Progenitor cell of endocrine pancreas (in vitro differentiated cells): ENCODE results near the gene AZU1. TPM values are rescaled to one million over a fixed set of nuclear protein-coding genes. Genes with fewer than 3 reads are reported as not detected.
A peak's percentile ranks its signal among the peaks of the same experiment; 100 is the strongest.

Experiments used
- DNase-seq: peaks from one replicate; pipeline ENCODE4 v3.0.0; 2021; ENCODE audit warnings: low spot score; ENCODE audit not compliant: unreplicated experiment
- H3K27ac Mint-ChIP-seq: 2 replicates; pipeline ENCODE4 v1.8.0; 2021; ENCODE audit warnings: mild to moderate bottlenecking, moderate library complexity, mixed read lengths
- H3K27me3 Mint-ChIP-seq: 2 replicates; pipeline ENCODE4 v1.8.0; 2021; ENCODE audit warnings: mixed read lengths
- H3K36me3 Mint-ChIP-seq: 2 replicates; pipeline ENCODE4 v1.8.0; 2022; ENCODE audit warnings: mixed read lengths; ENCODE audit not compliant: insufficient read depth
- H3K4me1 Mint-ChIP-seq: 2 replicates; pipeline ENCODE4 v1.8.0; 2021; ENCODE audit warnings: low read depth, mixed read lengths
- H3K4me3 Mint-ChIP-seq: 2 replicates; pipeline ENCODE4 v1.8.0; 2021; ENCODE audit warnings: low read depth, mild to moderate bottlenecking, moderate library complexity, mixed read lengths
- H3K9me3 Mint-ChIP-seq: 2 replicates; pipeline ENCODE4 v1.8.0; 2021; ENCODE audit warnings: low read depth, mixed read lengths
- total RNA-seq: library from RNA; stranded (reverse); gene quantifications from 2 replicates; pipeline ENCODE4 v1.2.1, GENCODE V29; 2021
- TF ChIP-seq, protein P1 (sequence below): fragments of 200-600 bp; sonication (generic); IDR thresholded peaks from one replicate; pipeline ENCODE4 v1.5.0; 2021; ENCODE audit warnings: antibody characterized with exemption, mild to moderate bottlenecking; ENCODE audit not compliant: unreplicated experiment

The AZU1 gene
- total RNA-seq, 1 donor from 2014 or later: 5.1 TPM

DNA sequence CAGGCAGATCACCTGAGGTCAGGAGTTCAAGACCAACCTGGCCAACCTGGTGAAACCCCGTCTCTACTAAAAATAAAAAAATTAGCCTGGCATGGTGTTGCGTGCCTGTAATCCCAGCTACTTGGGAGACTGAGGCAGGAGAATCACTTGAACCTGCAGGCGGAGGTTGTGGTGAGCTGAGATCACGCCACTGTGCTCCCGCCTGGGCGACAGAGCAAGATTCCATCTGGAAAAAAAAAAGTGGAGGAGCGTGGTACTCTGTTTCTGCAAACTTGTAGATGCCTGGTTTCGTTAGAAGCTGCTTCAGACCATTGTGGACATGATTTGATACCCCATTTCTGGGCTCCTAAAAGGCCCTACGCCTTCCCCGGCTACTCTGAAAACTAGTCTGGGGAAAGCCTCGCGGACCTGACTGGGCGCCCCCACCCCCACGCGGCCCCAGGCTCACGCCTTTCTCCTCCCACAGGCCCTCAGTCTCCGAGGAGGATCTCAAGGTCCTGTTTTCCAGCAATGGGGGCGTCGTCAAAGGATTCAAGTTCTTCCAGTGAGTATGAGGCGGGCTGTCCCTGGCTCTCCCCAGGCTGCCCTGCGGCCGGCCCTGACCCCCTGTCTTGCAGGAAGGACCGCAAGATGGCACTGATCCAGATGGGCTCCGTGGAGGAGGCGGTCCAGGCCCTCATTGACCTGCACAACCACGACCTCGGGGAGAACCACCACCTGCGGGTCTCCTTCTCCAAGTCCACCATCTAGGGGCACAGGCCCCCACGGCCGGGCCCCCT lies 17.4 kb upstream of the AZU1 start:
- H3K27ac Mint-ChIP-seq: peak overlapping the region; percentile 90
- H3K9me3 Mint-ChIP-seq: no peaks in the 10 kb centered on the region
- peaks cover 37% of the 10 kb centered on the region for H3K36me3 Mint-ChIP-seq
- no peak overlapping the region for H3K4me3 Mint-ChIP-seq
- no peak for DNase-seq
- H3K27me3 Mint-ChIP-seq: no peaks in the 10 kb centered on the region
- H3K4me1 Mint-ChIP-seq: peaks cover 2% of the 10 kb centered on the region
- TF ChIP-seq, protein P1, sequence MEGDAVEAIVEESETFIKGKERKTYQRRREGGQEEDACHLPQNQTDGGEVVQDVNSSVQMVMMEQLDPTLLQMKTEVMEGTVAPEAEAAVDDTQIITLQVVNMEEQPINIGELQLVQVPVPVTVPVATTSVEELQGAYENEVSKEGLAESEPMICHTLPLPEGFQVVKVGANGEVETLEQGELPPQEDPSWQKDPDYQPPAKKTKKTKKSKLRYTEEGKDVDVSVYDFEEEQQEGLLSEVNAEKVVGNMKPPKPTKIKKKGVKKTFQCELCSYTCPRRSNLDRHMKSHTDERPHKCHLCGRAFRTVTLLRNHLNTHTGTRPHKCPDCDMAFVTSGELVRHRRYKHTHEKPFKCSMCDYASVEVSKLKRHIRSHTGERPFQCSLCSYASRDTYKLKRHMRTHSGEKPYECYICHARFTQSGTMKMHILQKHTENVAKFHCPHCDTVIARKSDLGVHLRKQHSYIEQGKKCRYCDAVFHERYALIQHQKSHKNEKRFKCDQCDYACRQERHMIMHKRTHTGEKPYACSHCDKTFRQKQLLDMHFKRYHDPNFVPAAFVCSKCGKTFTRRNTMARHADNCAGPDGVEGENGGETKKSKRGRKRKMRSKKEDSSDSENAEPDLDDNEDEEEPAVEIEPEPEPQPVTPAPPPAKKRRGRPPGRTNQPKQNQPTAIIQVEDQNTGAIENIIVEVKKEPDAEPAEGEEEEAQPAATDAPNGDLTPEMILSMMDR: no peak

DNA sequence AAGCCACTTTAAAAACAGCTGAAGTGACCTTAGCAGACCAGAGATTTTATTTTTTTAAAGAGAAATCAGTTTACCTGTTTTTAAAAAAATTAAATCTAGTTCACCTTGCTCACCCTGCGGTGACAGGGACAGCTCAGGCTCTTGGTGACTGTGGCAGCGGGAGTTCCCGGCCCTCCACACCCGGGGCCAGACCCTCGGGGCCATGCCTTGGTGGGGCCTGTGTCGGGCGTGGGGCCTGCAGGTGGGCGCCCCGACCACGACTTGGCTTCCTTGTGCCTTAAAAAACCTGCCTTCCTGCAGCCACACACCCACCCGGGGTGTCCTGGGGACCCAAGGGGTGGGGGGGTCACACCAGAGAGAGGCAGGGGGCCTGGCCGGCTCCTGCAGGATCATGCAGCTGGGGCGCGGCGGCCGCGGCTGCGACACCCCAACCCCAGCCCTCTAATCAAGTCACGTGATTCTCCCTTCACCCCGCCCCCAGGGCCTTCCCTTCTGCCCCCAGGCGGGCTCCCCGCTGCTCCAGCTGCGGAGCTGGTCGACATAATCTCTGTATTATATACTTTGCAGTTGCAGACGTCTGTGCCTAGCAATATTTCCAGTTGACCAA lies 16.7 kb upstream of the AZU1 start:
- DNase-seq: no peak
- H3K27me3 Mint-ChIP-seq: no peaks in the 10 kb centered on the region
- H3K4me1 Mint-ChIP-seq: peaks cover 2% of the 10 kb centered on the region
- peaks cover 40% of the 10 kb centered on the region for H3K36me3 Mint-ChIP-seq
- H3K4me3 Mint-ChIP-seq: no peak overlapping the region
- H3K9me3 Mint-ChIP-seq: no peaks in the 10 kb centered on the region
- TF ChIP-seq, protein P1: no peak
- H3K27ac Mint-ChIP-seq: peak overlapping the region; percentile 90

DNA sequence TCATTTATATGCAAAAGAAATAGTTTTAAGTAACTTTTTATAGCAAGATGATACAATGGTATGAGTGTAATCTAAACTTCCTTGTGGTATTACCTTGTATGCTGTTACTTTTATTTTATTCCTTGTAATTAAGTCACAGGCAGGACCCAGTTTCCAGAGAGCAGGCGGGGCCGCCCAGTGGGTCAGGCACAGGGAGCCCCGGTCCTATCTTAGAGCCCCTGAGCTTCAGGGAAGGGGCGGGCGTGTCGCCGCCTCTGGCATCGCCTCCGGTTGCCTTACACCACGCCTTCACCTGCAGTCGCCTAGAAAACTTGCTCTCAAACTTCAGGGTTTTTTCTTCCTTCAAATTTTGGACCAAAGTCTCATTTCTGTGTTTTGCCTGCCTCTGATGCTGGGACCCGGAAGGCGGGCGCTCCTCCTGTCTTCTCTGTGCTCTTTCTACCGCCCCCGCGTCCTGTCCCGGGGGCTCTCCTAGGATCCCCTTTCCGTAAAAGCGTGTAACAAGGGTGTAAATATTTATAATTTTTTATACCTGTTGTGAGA lies 16.1 kb upstream of the AZU1 start:
- peaks cover 2% of the 10 kb centered on the region for H3K4me1 Mint-ChIP-seq
- peak overlapping the region; percentile 76 for H3K27ac Mint-ChIP-seq
- H3K36me3 Mint-ChIP-seq: peaks cover 43% of the 10 kb centered on the region
- no peak for DNase-seq
- TF ChIP-seq, protein P1: no peak
- peaks cover 3% of the 10 kb centered on the region for H3K9me3 Mint-ChIP-seq
- no peaks in the 10 kb centered on the region for H3K27me3 Mint-ChIP-seq
- no peak overlapping the region for H3K4me3 Mint-ChIP-seq

DNA sequence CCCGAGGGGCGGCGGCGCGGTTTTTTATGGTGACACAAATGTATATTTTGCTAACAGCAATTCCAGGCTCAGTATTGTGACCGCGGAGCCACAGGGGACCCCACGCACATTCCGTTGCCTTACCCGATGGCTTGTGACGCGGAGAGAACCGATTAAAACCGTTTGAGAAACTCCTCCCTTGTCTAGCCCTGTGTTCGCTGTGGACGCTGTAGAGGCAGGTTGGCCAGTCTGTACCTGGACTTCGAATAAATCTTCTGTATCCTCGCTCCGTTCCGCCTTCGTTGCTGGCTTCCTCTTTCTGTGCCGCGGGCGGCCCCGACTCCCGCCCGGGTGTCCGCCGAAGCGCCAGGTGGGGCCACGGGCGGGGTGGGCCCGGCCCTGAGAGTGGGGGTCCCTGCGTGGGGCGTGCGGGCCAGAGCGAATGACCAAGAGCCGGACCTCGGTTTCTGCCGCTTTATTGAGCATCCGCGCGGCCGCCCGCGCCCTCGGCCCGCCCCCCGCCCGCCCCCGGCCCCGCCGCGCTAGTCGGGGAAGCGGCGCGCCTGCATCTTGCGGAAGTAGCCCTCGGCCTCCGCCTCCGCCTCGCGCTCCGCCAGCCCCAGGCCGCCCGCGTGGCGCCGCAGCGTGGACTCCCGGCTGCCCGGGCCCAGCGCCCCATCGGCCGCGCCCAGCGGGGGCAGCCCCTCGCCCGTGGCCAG lies 15.4 kb upstream of the AZU1 start:
- Mint-ChIP-seq H3K27ac (peak overlapping the region; percentile 76), H3K4me1 (peaks cover 2% of the 10 kb centered on the region), H3K36me3 (peaks cover 42% of the 10 kb centered on the region), H3K27me3 (no peaks in the 10 kb centered on the region), H3K9me3 (peaks cover 4% of the 10 kb centered on the region), H3K4me3 (no peak overlapping the region)
- TF ChIP-seq, protein P1: no peak
- DNase-seq: no peak

DNA sequence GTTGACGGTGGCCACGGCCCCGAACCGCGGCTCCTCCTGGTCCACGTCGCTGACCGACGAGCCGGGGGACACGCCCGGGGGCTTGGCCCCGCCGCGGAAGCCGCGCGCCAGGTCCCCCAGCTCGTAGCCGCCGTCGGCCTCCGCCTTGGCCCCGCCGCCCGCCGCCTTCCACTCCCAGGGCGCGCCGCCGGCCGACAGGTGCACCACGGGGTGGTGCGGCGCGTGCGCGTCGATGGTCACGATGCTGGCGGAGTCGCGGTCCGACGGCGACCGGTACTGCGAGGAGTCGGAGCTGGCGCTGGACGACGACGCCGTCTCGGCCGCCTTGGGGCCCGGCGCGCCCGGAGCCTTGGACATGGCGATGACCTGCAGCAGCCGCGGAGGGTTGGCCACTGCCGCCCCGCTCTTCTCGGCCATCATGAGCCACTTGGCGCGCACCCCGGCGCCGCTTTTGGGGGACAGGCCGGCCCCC lies 14.9 kb upstream of the AZU1 start:
- Mint-ChIP-seq H3K27me3 (no peaks in the 10 kb centered on the region), H3K27ac (no peak overlapping the region), H3K4me3 (no peak overlapping the region), H3K9me3 (peaks cover 4% of the 10 kb centered on the region), H3K36me3 (peaks cover 37% of the 10 kb centered on the region), H3K4me1 (no peaks in the 10 kb centered on the region)
- TF ChIP-seq, protein P1: no peak
- DNase-seq: no peak
